Spleen (tissue), 7 donors: ENCODE data around the gene MAPK1.

Experiments used
- POLR2A ChIP-seq, 3 donors: fragments of 450-650 bp; IDR thresholded peaks; one replicate each; pipeline ENCODE4 v1.5.1; 2017; ENCODE audit warnings: antibody characterized with exemption in 3 of 3, mild to moderate bottlenecking in 1 of 3
- TF ChIP-seq, protein P1 (sequence below), 11 experiments: fragments of 200-600 bp in 7 of 11; fragments of 450-650 bp in 4 of 11; sonication (generic) in 4 of 11; IDR thresholded peaks in 8 of 11; conservative IDR thresholded peaks in 3 of 11; 1 replicate in 7 of 11; 2 replicates in 4 of 11; pipeline versions ENCODE4 v1.4.0 to v1.8.0; 2016 to 2021; ENCODE audit warnings: antibody characterized with exemption in 11 of 11, inconsistent platforms in 4 of 11, mild to moderate bottlenecking in 1 of 11
- donor health status: DM: no; HTN: no; CAD: no; lungs with moderate emphysema.
- donor health status: DM: no; HTN: no; CAD: no.
- donor health status: DM: no; HTN: no; CAD: no.

DNA sequence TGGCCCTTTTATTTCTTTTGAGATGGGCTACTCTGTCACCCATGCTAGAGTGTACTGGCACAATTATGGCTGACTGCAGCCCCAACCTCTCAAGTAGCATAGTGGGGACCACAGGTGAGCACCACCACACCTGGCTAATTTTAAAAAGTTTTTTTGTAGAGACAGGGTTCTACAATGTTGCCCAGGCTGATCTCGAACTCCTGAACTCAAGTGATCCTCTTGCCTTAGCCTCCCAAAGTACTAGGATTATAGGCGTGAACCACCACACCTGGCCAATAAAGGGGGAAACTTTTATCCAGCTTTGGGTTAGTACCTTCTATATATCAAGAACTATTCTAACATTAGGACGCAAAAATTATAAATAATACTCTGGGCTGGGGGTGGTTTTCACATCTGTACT, 52.1 kb downstream of the MAPK1 start:
- TF ChIP-seq, protein P1, sequence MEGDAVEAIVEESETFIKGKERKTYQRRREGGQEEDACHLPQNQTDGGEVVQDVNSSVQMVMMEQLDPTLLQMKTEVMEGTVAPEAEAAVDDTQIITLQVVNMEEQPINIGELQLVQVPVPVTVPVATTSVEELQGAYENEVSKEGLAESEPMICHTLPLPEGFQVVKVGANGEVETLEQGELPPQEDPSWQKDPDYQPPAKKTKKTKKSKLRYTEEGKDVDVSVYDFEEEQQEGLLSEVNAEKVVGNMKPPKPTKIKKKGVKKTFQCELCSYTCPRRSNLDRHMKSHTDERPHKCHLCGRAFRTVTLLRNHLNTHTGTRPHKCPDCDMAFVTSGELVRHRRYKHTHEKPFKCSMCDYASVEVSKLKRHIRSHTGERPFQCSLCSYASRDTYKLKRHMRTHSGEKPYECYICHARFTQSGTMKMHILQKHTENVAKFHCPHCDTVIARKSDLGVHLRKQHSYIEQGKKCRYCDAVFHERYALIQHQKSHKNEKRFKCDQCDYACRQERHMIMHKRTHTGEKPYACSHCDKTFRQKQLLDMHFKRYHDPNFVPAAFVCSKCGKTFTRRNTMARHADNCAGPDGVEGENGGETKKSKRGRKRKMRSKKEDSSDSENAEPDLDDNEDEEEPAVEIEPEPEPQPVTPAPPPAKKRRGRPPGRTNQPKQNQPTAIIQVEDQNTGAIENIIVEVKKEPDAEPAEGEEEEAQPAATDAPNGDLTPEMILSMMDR (IDR thresholded peaks at IDR 0.05 in 8 of 11, conservative IDR thresholded peaks at IDR 0.05 in 3 of 11): no peak
- TF ChIP-seq POLR2A (IDR thresholded peaks at IDR 0.05): no peak
